NCI-H510A (cell line): ENCODE measurements around the gene NCOR1.
"Not testable (repeated sequence)": the region's sequence is repeated elsewhere in the genome, so short reads cannot be mapped to it uniquely, and the experiment has no call there.

ENCODE experiments used
- DNase-seq: peaks from one replicate; lab custom pipeline; 2025; lab: John Stamatoyannopoulos, UW

Gene NCOR1

DNA sequence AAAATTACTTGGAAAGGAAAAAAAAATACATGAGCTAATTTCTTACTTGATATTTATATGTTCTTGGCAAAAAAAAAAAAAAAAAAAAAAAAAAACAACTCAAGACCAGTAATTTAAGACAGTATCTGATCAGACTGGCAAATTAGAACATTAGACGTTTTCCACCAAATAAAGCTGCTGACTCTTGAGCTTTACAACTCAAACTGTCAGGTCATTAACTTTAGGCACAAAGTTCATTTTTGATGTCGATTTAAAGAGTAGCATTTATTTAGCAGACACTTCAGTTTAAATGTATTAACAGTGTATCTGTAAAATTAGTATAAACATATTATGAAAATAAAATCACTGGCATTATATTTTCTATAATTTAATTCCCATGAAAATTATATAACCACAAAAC lies 66.7 kb downstream of the NCOR1 start:
- no peak for DNase-seq

DNA sequence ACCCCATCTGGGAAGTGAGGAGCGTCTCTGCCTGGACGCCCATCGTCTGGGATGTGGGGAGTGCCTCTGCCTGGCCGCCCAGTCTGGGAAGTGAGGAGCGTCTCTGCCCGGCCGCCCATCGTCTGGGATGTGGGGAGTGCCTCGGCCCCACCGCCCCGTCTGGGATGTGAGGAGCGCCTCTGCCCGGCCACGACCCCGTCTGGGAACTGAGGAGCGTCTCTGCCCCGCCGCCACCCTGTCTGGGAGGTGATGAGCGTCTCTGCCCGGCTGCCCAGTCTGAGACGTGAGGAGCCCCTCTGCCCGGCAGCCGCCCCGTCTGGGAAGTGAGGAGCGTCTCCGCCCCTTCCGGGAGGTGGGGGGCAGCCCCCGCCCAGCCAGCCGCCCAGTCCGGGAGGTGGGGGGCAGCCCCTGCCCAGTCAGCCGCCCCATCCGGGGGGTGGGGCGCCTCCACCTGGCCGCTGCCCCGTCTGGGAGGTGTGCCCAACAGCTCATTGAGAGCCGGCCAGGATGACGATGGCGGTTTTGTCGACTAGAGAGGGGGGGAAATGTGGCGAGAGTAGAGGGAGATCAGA lies 69.9 kb downstream of the NCOR1 start:
- not testable (repeated sequence) for DNase-seq

DNA sequence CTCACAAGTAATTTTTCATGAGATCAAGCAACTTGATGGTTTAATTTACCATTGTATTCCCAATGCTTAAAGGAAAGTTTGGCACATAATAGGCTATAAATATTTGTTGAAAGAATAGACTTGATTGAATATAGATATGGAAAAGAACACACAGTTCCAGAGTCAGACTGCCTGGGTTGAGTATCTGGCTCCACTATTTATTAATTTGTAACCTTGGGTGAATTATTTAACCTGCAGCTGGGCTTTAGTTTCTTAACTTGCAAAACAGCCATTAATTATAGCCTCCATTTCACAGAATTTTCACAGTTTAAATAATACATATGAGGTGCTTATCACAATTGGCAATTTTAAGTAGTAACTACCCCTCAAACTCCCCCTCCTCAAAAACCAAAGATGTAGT lies 73.6 kb downstream of the NCOR1 start:
- DNase-seq: no peak

DNA sequence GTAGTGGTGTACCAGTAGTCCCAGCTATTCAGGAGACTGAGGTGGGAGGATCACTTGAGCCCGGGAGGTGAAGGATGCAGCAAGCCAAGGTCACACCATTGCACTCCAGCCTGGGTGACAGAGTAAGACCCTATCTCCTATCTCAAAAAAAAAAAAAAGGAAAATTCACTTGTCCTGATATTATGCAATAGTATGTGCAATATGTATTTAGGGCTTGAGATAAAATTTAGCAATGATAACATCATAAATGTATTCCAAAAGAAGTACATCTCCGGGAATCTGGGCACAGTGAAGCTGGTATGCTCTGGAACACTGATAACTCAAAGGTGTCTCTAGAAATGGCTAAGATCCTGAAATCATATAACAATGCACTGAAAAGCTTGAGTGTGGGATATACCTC lies 74.5 kb downstream of the NCOR1 start:
- no peak for DNase-seq

DNA sequence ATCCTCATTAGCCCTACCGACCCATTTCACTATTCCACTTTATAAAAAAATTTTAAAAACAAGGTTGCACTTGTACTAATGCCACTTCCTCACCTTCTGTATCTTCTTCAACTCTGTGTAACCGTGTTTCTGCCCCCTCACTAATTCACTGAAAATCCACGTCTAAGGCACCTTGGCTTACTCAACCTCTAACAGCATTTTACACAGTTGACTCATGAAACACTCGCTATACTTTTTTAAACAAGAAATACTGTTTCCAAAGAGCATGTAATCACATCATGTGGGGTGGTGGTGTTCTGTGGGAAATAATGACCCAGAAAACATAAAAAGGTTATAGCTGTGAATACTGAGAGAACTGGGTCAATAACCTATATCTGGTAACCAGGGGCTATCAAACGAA lies 79.9 kb downstream of the NCOR1 start:
- DNase-seq: no peak

DNA sequence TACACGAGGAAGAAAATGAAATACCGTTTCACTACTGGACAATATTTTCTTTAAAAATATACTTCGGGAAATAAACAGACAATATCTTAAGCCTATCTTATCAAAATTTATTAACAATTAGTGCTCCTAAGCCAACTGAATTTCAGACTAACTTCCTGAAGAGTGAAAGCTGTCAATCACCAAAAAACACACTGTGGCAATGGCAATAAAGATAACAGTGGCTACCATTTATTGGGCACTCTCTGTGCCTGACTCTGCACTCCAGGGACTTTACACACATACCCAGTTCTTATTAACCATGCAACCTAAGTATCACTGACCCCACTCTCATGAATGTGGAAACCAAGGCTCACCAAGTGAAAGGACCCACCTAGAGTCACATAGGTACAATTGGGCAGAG lies 83.7 kb downstream of the NCOR1 start:
- no peak for DNase-seq

DNA sequence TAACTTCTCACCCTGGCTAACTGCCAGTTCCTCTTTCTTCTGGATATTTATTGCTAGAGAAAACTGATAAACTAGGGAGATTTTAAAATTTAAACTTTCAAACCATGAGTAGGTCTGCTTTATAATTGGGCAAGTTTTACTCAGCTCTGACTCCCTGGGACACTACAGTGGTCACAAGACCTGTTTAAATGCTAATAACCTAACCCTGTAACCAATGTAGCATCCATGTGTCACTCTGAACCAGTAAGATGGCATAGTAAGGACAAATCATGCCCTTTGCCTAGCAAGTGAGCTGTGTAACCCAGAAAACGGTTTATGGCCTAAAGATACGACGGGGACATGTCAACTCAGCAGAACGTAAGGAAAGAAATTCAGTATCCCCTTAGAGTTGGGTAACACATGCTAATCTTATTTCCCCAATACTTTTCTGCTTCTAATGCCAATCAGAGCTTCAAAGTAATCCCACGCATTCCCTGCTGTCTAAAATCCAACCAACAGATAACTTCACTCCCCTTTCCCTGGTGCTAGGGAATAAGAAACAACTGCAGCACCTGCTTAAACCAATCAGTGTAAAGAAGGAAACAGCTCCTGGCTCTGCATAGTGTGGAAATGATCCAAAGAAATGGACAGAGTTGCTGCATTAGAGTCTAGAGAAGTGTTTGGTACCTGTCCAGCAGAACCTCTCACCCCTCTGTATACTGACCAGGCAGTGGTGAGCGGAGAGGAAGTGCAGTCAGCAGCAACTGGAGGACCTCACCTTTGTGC lies 85.7 kb downstream of the NCOR1 start:
- no peak for DNase-seq

DNA sequence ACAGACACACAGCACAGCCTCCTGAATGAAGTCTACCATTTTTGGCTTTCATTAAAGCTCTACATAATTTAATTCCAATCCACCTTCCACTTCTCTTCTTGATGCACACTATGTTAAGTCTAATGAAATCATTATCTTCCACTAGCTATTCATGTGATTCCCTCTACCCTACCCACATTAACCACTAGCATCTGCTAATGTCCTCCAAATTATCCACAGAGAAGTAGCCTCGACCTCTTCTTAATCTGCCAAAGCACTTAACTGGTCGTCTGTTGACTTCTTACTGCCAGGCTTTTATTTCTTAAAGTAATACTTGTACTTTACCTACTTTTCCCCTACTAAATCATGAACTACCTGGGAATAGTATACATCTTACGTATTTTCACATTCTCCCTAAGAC lies 91.8 kb downstream of the NCOR1 start:
- DNase-seq: no peak

DNA sequence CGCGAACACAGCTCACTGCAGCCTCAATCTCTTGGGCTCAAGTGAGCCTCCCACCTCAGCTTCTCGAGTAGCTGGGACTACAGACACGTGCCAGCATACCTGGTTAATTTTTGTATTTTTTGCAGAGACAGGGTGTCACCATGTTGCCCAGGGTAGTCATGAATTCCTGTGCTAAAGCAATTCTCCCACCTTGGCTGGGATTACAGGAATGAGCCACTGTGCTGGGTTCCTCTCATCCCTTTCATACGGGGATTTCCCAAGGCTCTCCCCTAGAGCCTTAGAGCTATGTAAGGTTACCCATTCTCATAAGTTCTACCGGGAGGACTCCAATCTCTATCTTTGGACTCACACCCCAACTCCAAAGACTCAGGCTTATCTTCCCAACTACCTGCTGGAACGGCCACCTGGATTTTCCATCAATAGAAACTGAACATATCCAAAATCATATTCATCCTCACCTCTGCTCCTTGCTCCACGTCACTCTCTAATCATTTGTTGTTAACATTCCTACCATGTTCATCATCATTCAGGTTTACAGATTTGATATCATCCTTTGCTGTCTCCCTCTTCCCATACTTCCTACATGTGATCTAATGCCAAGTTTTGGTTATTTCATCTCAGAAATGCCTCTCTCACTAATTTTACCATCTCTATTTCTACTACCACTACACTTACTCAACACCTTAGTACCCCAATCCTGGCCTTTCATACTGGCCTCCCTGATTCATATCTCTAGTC lies 92.5 kb downstream of the NCOR1 start:
- no peak for DNase-seq

DNA sequence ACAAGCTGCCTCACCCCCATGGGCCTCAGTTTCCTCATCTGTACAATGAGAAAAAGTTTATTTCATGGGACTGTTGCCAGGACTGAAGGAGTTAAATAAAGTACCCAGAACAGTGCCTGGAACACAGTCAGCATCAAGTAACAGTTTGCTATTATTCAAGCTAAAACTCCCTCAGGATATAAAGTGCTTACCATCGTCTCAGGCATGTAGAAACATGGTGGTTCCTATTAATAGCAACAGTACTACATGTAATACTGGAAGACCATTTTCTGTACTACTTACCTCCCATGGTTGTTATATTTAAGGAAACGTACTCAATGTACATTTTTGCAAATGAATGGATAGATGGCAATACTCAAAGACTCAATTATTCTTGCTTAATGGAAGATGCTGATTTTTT lies 93.4 kb downstream of the NCOR1 start:
- no peak for DNase-seq

DNA sequence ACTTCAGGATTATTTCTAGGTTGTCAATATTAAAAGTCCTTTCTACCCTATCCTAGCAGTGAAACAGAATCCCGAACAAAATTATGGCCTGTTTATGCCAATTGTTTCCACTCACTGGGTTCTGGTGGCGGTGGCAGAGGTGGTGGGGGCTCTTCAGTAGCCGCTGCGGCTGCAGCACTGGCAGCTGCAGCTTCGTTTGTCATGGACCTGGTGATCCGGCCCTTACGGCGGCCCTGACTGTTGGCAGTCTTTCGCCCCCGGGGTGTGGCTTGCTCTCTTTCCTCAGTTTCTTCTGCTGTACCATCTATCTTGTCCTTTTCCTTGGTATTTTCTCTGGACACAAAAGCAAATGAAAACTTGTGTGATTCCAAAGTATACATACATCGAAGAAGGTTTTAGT lies 94.4 kb downstream of the NCOR1 start:
- DNase-seq: no peak

DNA sequence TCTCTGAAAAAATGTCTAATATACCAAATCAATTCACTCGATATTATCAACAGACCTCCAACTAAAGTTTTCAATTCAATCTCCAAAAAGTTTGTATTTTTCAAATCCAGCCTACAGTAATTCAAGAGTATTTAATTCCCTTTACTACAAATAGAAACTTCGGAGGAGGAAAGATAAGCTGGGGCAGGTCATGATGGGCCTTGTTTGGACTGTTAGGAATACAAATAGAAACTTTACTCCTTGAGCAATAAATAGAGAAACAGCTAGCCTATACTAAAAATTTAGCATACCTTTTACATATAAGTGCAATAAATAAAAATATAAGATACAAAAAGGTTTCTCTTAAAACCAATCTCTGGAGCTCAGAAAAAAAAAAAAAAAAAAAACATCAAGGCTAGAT lies 98.2 kb downstream of the NCOR1 start:
- DNase-seq: no peak

DNA sequence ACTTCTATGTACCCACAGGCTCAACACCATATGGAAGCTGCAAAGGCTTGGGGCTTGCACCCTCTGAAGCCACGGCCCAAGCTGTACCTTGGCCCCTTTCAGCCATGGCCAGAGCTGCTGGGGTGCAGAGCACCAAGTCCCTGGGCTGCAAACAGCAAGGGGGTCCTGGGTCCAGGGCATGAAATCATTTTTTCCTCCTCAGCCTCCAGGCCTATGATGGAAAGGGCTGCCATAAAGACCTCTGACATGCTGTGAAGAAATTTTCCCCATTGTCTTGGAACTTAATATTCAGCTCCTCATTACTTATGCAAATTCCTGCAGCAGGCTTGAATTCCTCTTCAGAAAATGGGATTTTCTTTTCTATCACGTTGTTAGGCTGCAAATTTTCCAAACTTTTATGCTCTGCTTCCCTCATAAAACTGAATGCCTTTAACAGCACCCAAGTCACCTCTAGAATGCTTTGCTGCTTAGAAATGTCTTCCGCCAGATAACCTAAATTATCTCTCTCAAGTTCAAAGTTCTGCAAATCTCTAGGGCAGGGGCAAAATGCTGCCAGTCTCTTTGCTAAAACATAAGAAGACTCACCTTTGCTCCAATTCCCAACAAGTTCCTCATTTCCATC lies 100.1 kb downstream of the NCOR1 start:
- DNase-seq: not testable (repeated sequence)

DNA sequence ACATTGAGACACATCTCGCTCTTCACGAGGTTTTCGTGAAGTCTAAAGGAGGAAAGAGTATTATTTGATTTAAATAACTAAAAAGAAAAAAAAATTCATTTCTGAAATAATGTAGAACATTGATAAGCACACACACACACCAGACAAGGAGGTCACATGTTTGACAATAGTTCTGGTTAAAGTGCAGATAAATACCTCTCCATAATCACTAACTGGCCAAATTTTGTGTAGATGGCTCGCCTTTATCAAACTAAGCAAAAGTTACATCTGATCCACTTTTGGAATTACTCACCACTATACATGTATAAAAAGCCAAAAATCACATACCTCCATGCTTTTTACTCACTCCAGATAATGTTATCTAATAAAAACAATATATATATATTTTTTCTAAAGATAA lies 106.5 kb downstream of the NCOR1 start:
- no peak for DNase-seq

DNA sequence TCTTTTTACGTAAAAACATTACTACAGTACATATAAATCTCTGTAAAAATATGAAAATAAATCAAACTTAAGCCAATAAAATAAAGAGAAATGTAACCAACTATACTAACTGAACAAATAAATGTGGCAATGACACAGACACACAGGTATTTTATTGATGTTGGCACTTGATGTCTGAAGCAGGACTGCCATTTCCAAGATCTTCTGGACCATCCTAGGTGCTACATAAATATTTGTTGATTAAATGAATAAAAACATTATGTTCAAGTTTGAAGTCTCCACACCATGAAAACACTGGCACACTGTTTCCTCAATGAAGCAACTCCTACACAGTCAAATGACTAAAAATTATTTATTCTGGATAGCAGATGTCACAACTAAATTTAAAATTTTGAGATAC lies 106.9 kb downstream of the NCOR1 start:
- no peak for DNase-seq

DNA sequence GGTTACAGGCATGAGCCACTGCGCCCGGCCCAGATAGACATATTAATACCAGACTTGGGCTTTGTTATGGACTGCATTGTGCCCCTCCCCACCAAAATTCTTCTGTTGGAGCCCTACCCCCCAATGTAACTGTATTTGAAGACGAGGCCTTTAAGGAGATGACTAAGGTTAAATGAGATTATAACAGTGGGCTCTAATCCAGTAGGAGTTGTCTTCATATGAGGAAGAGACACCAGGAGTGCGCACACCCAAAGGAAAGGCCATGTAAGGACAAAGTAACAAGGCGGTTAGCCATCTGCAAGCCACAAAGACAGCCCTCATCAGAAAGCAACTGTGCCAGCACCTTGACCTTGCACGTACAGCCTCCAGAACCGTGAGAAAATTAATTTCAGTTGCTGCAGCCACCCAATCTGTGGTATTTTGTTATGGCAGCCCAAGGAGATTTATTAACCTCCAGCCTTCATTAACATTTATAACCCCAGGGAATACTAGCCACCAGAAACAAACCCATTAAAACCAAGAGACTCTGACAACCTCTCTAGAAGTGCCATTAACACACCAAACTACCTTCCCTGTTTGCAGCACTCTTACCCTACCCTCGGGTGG lies 108.1 kb downstream of the NCOR1 start:
- no peak for DNase-seq

DNA sequence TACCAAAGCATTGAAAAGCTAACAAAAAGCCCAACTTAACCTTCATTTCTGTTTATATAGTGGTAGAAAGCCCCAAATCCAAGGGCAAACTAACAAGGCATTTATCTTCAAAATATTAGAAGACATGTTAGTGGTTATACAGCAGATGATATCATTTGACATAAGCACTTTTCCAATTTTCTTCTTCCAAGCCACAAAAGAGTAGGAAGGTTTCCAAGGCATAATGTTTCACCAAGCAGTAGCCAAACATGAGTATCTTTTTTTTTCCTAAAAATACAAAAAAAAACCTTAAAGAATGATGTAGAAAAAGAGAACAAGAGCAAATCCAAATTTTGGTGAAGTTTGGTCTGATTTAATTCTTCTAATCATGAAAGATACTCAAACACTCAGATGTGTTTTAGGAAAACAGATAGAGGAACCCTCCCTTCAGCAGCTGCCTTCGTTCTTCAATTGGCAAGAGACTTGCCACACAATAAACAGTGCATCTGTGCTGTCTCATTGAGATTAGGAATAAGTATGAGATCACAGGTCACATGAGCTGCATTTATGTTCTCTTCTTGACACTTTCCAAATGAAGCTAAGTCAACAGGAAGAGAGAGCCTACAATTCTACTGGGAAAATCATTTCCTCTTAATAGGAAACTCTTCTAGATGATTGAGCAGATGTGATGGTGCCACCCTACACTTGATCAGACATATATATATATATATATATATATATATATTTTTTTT lies 109.0 kb downstream of the NCOR1 start:
- peak; percentile 49 for DNase-seq

DNA sequence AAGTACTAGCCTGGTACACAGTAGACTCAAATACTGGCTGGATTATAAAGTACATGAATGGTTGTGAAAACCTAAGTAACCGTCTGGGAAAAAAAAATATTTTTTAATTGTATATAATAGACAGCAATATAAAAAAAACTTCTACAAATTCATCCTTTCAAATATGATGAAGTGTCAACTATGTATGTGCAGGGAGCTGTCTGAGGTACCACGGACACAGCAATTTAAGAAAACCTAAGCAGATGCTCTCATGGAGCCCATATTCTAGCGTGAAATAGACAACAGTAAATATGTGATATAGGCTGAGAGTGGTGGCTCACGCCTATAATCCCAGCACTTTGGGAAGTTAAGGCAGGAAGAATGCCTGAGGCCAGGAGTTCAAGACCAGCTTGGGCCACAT lies 111.1 kb downstream of the NCOR1 start:
- DNase-seq: no peak

DNA sequence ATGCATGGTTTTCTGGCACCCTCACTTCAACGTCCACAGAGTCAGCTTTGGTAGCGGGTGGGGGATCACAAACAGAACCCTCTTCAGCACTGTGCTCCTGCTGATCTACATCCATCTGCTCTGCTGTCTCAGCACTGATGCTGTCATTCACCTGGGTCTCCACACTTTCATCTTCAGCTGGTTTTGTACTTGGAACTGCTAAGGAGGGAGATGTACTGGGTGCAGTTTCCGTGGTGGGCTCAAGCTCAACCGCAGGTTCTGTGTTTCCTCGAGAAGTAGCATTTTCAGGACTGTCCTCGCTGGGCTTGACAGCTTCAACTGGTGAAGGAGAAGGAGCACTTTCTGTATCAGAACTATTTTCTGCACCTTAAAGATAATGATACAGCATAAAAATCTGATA lies 113.9 kb downstream of the NCOR1 start:
- DNase-seq: no peak

DNA sequence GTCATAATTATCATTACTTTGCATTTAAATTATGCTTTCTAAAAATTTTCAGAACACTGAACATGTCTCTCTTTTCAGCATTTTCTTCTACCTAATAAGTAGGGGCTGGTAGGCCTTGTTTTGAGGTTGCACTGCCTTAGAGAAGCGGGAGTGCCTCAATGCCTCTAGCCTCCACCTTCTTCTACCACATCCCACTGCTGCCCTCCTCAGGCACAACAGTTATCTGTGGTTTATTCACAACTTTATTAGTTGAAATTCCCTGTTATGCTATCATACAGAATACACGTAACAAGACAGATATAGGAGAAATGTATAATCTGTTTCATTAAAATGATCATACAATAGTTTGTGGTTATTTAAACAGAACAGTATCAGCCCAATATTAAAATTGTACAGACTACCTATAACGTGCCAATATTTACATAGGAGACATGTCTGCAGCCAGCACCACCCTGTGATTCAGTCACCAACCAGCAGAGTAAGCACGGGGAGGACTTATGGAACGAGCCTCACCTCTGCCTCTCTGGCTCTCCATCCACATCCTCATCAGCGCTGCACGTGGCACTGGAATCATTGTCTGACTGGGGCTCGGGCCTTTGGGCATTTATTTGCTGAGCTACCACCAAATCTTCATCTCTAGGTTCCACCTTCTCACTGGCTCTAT lies 114.5 kb downstream of the NCOR1 start:
- DNase-seq: no peak

DNA sequence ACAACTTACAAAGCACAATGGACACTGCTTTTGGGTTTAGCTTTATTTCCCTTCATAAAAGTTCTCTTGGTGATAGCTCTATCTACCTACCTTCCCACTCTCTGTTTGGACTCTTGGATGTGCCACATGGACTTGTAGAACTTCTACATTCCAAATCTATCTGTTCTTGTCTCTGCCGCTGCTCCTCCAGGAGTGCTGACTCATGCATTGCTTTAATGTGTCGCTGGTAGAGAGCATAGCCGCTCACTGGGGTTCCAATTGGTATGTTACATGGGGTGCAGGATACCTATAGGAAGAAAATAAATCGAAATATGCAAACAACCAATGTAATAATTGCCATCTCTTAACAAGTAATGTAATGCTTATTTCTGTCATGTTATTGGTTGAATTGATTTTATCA lies 123.6 kb downstream of the NCOR1 start:
- no peak for DNase-seq
